Left lung (tissue), 10 donors: ENCODE measurements around the gene TP53RK. TPM values are rescaled to one million over a fixed set of nuclear protein-coding genes. Genes with fewer than 3 reads are reported as not detected.

ENCODE experiments used
- ATAC-seq: fragments of 200-7000 bp; cut with Tn5 transposase; one replicate; pipeline ENCODE4 v1.9.1; 2020; ENCODE audit warnings: moderate library complexity
- DNase-seq, 4 donors: peaks; one replicate each; pipeline ENCODE4 v3.0.0-alpha.2; 2013 to 2020
- H3K27ac ChIP-seq, 2 donors: fragments of 200-600 bp; sonication (generic) in 1 of 2; one replicate each; pipeline versions ENCODE4 v1.5.0 to v1.8.0; 2020 to 2021
- H3K27me3 ChIP-seq, 2 donors: fragments of 200-600 bp; sonication (generic) in 1 of 2; one replicate each; pipeline versions ENCODE4 v1.5.0 to v1.8.0; 2020 to 2021
- H3K36me3 ChIP-seq, 2 donors: fragments of 200-600 bp; sonication (generic) in 1 of 2; one replicate each; pipeline versions ENCODE4 v1.5.0 to v1.8.0; 2020 to 2021
- H3K4me1 ChIP-seq, 2 donors: fragments of 200-600 bp; one replicate each; pipeline ENCODE4 v1.8.0; 2021
- H3K4me3 ChIP-seq, 2 donors: fragments of 200-600 bp; sonication (generic) in 1 of 2; one replicate each; pipeline versions ENCODE4 v1.5.0 to v1.8.0; 2020 to 2021; ENCODE audit warnings: mild to moderate bottlenecking in 1 of 2
- H3K9me3 ChIP-seq, 2 donors: fragments of 200-600 bp; sonication (generic) in 1 of 2; one replicate each; pipeline versions ENCODE4 v1.5.0 to v1.8.0; 2020 to 2021
- intact Hi-C, 2 donors: fragments of 100-400 bp; cut with DNase I; formaldehyde crosslinking; loops; one replicate each; pipeline versions ENCODE4 v1.11.2 to v1.14.2; 2022
- polyA plus RNA-seq, 6 donors: library from polyadenylated mRNA; unstranded; fragments of 120-200 nt; gene quantifications; one replicate each; pipeline ENCODE4 v1.2.1, GENCODE V29; 2013; ENCODE audit not compliant: insufficient read length in 6 of 6
- total RNA-seq, 2 donors: library from RNA; stranded (reverse); fragmentation: NEBNext Ultra II Directional; extraction: Animal tissue kit (Norgen Biotek cat#: 25700); gene quantifications; one replicate each; pipeline ENCODE4 v1.2.1, GENCODE V29; 2021
- TF ChIP-seq, protein P1 (sequence below), 2 donors: fragments of 200-600 bp; sonication (generic) in 1 of 2; IDR thresholded peaks; one replicate each; pipeline versions ENCODE4 v1.5.0 to v1.8.0; 2021; ENCODE audit warnings: antibody characterized with exemption in 2 of 2
- donor health status: DM: no; HTN: yes; CAD: no.
- donor health status: DM: no; HTN: no; CAD: no.

The TP53RK gene
- total and polyA plus RNA-seq, 8 donors: 9.6 to 19.9 (median 14.0) TPM

DNA sequence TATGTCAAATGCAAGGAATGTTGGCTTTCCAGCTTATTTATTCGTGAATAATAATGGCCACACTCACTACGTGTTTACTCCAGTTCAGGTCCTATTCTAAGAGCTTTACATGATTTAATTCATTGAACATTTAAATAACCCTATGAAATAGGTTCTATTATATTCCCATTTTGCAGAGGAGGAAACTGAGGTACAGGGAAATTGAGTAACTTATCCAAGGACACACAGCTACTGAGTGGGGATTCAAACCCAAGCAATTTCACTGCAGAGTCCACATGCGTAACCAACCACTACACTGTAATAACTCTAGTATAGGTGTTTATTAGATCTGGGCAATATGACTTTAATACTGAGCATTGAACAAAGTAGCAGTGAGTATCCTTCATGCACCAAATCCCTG is 25.7 kb downstream of the TP53RK start:
- no peaks in the 10 kb centered on the region for H3K27me3 ChIP-seq
- H3K9me3 ChIP-seq: no peaks in the 10 kb centered on the region

DNA sequence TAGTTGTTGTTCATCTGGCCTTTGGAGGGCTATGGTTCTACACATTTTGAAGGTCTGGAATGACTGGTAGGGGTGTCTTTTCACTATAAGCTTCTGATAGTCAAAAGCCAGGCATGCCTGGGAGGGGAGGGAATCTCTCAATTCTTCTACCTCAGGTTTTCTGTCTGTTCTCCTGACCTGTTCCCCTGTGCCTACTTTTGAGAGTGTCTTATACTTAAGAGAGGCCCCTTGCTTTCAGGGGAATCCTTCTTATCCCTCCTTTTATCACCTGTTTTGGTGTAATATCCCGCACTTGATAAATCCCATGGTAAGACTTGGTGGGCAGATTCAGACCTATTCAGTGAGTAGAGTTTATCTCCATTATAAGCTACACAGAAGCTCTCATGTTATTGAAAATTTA is 27.6 kb downstream of the TP53RK start:
- intact Hi-C loops: no loop called here

More for the DNA sequence above, 25.7 kb downstream of the TP53RK start:
- no peak overlapping the region for H3K4me3 ChIP-seq
- no peaks in the 10 kb centered on the region for H3K36me3 ChIP-seq
- no peak overlapping the region for H3K27ac ChIP-seq
- TF ChIP-seq, protein P1, sequence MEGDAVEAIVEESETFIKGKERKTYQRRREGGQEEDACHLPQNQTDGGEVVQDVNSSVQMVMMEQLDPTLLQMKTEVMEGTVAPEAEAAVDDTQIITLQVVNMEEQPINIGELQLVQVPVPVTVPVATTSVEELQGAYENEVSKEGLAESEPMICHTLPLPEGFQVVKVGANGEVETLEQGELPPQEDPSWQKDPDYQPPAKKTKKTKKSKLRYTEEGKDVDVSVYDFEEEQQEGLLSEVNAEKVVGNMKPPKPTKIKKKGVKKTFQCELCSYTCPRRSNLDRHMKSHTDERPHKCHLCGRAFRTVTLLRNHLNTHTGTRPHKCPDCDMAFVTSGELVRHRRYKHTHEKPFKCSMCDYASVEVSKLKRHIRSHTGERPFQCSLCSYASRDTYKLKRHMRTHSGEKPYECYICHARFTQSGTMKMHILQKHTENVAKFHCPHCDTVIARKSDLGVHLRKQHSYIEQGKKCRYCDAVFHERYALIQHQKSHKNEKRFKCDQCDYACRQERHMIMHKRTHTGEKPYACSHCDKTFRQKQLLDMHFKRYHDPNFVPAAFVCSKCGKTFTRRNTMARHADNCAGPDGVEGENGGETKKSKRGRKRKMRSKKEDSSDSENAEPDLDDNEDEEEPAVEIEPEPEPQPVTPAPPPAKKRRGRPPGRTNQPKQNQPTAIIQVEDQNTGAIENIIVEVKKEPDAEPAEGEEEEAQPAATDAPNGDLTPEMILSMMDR (IDR thresholded peaks at IDR 0.05): no peak
- H3K4me1 ChIP-seq: no peaks in the 10 kb centered on the region
- intact Hi-C loops: no loop called here
- no peak for DNase-seq
- ATAC-seq: no peak

DNA sequence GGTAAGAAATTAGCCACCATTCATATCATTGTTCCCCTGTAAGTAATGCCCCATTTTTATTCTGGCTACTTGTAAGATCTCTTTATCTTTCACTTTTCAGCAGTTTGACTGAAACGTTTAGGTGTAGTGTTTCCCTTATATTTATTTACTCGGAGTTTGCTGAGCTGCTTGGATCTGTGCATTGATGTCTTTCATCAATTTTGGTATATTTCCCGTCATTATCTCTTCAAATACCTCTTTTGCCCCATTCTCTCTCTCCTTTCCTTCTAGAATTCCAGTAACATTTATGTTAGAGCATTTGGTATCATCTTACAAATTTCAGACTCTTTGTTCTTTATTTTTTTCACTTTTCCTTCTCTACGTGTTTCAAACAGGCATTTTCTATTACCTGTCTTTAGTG is 28.8 kb downstream of the TP53RK start:
- Histone ChIP-seq H3K27ac (no peak overlapping the region), H3K36me3 (no peaks in the 10 kb centered on the region), H3K9me3 (no peaks in the 10 kb centered on the region), H3K27me3 (no peaks in the 10 kb centered on the region), H3K4me1 (no peaks in the 10 kb centered on the region), H3K4me3 (no peak overlapping the region)
- TF ChIP-seq, protein P1 (IDR thresholded peaks at IDR 0.05): no peak
- no peak for ATAC-seq
- intact Hi-C loops: no loop called here
- DNase-seq: no peak

More for the DNA sequence above, 27.6 kb downstream of the TP53RK start:
- Histone ChIP-seq H3K36me3 (no peaks in the 10 kb centered on the region), H3K4me3 (no peak overlapping the region), H3K4me1 (no peaks in the 10 kb centered on the region), H3K27ac (no peak overlapping the region), H3K9me3 (no peaks in the 10 kb centered on the region), H3K27me3 (no peaks in the 10 kb centered on the region)
- ATAC-seq (no peak), DNase-seq (no peak)
- TF ChIP-seq, protein P1 (IDR thresholded peaks at IDR 0.05): no peak

DNA sequence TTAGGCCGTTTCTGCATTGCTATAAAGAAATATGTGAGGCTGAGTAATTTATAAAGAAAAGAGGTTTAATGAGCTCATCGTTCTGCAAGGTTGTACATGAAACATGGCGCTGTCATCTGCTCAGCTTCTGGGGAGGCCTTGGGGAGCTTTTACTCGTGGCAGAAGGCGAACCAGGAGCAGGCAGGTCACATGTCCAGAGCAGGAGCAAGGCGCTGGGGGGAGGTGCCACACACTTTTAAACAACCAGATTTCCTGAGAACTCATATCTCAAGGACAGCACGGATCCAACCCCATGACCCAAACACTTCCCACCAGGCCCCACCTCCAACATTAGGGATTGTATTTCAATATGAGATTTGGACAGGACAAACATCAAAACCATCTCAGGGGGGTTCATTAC is 31.6 kb downstream of the TP53RK start:
- no peak overlapping the region for H3K4me3 ChIP-seq
- H3K27ac ChIP-seq: no peak overlapping the region
- no peaks in the 10 kb centered on the region for H3K36me3 ChIP-seq
- TF ChIP-seq, protein P1 (IDR thresholded peaks at IDR 0.05): no peak
- intact Hi-C loops: no loop called here
- ATAC-seq (no peak), DNase-seq (no peak)
- peaks cover 0 to 14% of the 10 kb centered on the region in 2 donors for H3K27me3 ChIP-seq
- H3K9me3 ChIP-seq: no peaks in the 10 kb centered on the region
- H3K4me1 ChIP-seq: no peaks in the 10 kb centered on the region

DNA sequence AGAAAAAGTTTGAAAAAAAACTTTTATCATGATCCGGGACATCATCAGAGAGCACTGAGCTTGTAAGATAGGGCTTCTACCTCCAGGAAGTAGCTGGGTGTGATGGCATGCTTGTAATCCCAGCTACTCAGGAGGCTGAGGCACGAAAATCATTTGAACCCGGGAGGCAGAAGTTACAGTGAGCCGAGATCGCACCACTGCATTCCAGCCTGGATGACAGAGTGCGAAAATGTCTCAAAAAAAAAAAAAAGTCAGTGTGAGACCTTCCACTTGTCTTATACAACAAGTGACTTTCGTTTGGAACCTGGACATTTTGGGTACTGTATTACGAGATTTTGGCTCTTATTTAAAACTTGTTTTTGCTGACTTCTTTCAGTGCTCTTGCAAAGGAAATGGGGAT is 32.1 kb downstream of the TP53RK start:
- peaks cover 0 to 18% of the 10 kb centered on the region in 2 donors for H3K27me3 ChIP-seq
- intact Hi-C loops: no loop called here
- no peaks in the 10 kb centered on the region for H3K36me3 ChIP-seq
- no peaks in the 10 kb centered on the region for H3K4me1 ChIP-seq
- H3K4me3 ChIP-seq: no peak overlapping the region
- ATAC-seq (no peak), DNase-seq (no peak)
- no peak overlapping the region for H3K27ac ChIP-seq
- H3K9me3 ChIP-seq: no peaks in the 10 kb centered on the region
- TF ChIP-seq, protein P1 (IDR thresholded peaks at IDR 0.05): no peak
